Lung (tissue), 12 donors: ENCODE measurements around the gene FSIP1. TPM values are rescaled to one million over a fixed set of nuclear protein-coding genes. Genes with fewer than 3 reads are reported as not detected.
A peak's percentile ranks its signal among the peaks of the same experiment; 100 is the strongest.

Experiments used
- ATAC-seq: fragments of 200-7000 bp; cut with Tn5 transposase; one replicate; pipeline ENCODE4 v1.9.1; 2020; ENCODE audit warnings: moderate number of reproducible peaks; ENCODE audit not compliant: insufficient read depth, low FRiP score
- DNase-seq, 3 donors: peaks; one replicate each; pipeline ENCODE4 v3.0.0-alpha.2; 2013 to 2017
- H3K27ac ChIP-seq, 2 donors: one replicate each; pipeline ENCODE4 v1.5.1; 2013; ENCODE audit warnings: mild to moderate bottlenecking in 2 of 2, moderate library complexity in 2 of 2, control low read depth in 1 of 2, inconsistent platforms in 1 of 2, low read depth in 1 of 2, low read length in 1 of 2
- H3K27me3 ChIP-seq, 3 donors: one replicate each; pipeline ENCODE4 v1.5.1; 2013; ENCODE audit warnings: low read length in 2 of 3; ENCODE audit not compliant: control insufficient read depth in 3 of 3, insufficient read depth in 3 of 3
- H3K36me3 ChIP-seq, 4 donors: one replicate each; pipeline ENCODE4 v1.5.1; 2013; ENCODE audit warnings: low read length in 4 of 4, mild to moderate bottlenecking in 1 of 4, moderate library complexity in 1 of 4; ENCODE audit not compliant: control insufficient read depth in 4 of 4, insufficient read depth in 4 of 4
- H3K4me1 ChIP-seq, 5 donors: one replicate each; pipeline ENCODE4 v1.5.1; 2013; ENCODE audit warnings: low read length in 5 of 5, mild to moderate bottlenecking in 2 of 5, moderate library complexity in 1 of 5; ENCODE audit not compliant: control insufficient read depth in 5 of 5, insufficient read depth in 5 of 5
- H3K4me3 ChIP-seq: one replicate; pipeline ENCODE4 v1.5.1; 2013; ENCODE audit warnings: mild to moderate bottlenecking, control low read depth, moderate library complexity
- H3K9ac ChIP-seq, 2 donors: one replicate each; pipeline ENCODE4 v1.5.1; 2013; ENCODE audit warnings: low read length in 2 of 2, control low read depth in 1 of 2; ENCODE audit not compliant: insufficient read depth in 1 of 2
- H3K9me3 ChIP-seq, 4 donors: one replicate each; pipeline ENCODE4 v1.5.1; 2013; ENCODE audit warnings: low read length in 3 of 4, mild to moderate bottlenecking in 1 of 4, moderate library complexity in 1 of 4; ENCODE audit not compliant: control insufficient read depth in 4 of 4, insufficient read depth in 3 of 4
- CTCF ChIP-seq: IDR thresholded peaks from 2 replicates; pipeline ENCODE4 v1.5.1; 2012; ENCODE audit warnings: mild to moderate bottlenecking; ENCODE audit errors: control extremely low read depth, extremely low read depth
- WGBS, 2 donors: extraction: QIAGEN DNeasy Blood & Tissue Kit; methylation state at CpG; one replicate each; pipeline ENCODE4 v1.1.7; 2013; 5-methylcytosine and 5-hydroxymethylcytosine counted together
- polyA plus RNA-seq, 2 donors: library from polyadenylated mRNA; stranded (reverse); fragments of 200-250 nt; gene quantifications; one replicate each; pipeline ENCODE4 v1.2.1, GENCODE V29; 2013
- total RNA-seq, 2 donors: library from RNA; depleted of rRNA in 1 of 2; stranded (reverse); fragments of >200 nt in 1 of 2; gene quantifications; one replicate each; pipeline ENCODE4 v1.2.1, GENCODE V29; 2014 to 2021
- donor health status: control.
- donor health status: control.
- donor health status: Bipolar disorder and iron deficiency.
- donor health status: healthy.
- donor health status: DM: yes; HTN: yes; CAD: no.

Gene FSIP1
- total and polyA plus RNA-seq, 4 donors: 0.35 to 2.2 (median 0.98) TPM

GRCh38 chr15:39556461-39556860 is 226.2 kb downstream of the FSIP1 start:
- no peak for TF ChIP-seq CTCF
- peak; percentile 54 to 82 (median 68) for DNase-seq
- peaks cover 0 to 42% (median 3%) of the 10 kb centered on the region in 5 donors for H3K4me1 ChIP-seq
- peaks cover 0 to 2% (median 0%) of the 10 kb centered on the region in 4 donors for H3K9me3 ChIP-seq
- no peak overlapping the region for H3K9ac ChIP-seq
- H3K4me3 ChIP-seq: no peak overlapping the region
- no peak for ATAC-seq
- H3K27ac ChIP-seq: no peak overlapping the region
- WGBS, 2 donors: 83% methylated on average over 7 of the region's 7 CpGs
- H3K27me3 ChIP-seq: no peaks in the 10 kb centered on the region
- no peaks in the 10 kb centered on the region for H3K36me3 ChIP-seq

GRCh38 chr15:39555885-39556284 is 226.8 kb downstream of the FSIP1 start:
- Histone ChIP-seq H3K9me3 (peaks cover 0 to 2% (median 0%) of the 10 kb centered on the region in 4 donors), H3K4me3 (no peak overlapping the region), H3K4me1 (peaks cover 0 to 42% (median 3%) of the 10 kb centered on the region in 5 donors), H3K27me3 (no peaks in the 10 kb centered on the region), H3K36me3 (no peaks in the 10 kb centered on the region), H3K9ac (no peak overlapping the region), H3K27ac (no peak overlapping the region)
- WGBS, 2 donors: 82 to 87% methylated on average over 4 of the region's 4 CpGs
- TF ChIP-seq CTCF: no peak
- ATAC-seq (no peak), DNase-seq (no peak)

GRCh38 chr15:39554746-39555387 is 227.8 kb downstream of the FSIP1 start:
- Histone ChIP-seq H3K9ac (no peak overlapping the region), H3K4me1 (peaks cover 0 to 42% (median 3%) of the 10 kb centered on the region in 5 donors), H3K36me3 (no peaks in the 10 kb centered on the region), H3K9me3 (peaks cover 0 to 2% (median 0%) of the 10 kb centered on the region in 4 donors), H3K27me3 (no peaks in the 10 kb centered on the region), H3K4me3 (no peak overlapping the region), H3K27ac (no peak overlapping the region)
- ATAC-seq (no peak), DNase-seq (no peak)
- TF ChIP-seq CTCF: no peak
